H1 (cell line): ENCODE results near the gene RNASET2. TPM values are rescaled to one million over a fixed set of nuclear protein-coding genes. Genes with fewer than 3 reads are reported as not detected.
A peak's percentile ranks its signal among the peaks of the same experiment; 100 is the strongest.

Experiments
- CTCF ChIA-PET: fragments of 300-600 bp; sonication (Branson Sonifier 250); formaldehyde crosslinking; loops from one replicate; lab custom pipeline; 2021; ENCODE audit not compliant: partially characterized antibody; lab: Charles Lee
- POLR2A ChIA-PET: fragments of 300-600 bp; sonication (Branson Sonifier 250); formaldehyde crosslinking; loops from one replicate; lab custom pipeline; 2021; ENCODE audit warnings: inconsistent platforms; ENCODE audit not compliant: partially characterized antibody; lab: Charles Lee
- DNase-seq, 2 experiments: peaks; one replicate each; pipeline versions ENCODE4 v3.0.0 to v3.0.0-alpha.2; 2010 to 2022; ENCODE audit warnings: low spot score in 2 of 2, low read depth in 1 of 2, mixed read lengths in 1 of 2
- FAIRE-seq: peaks from 2 replicates; lab custom pipeline; 2011; peaks lifted over from hg19 to GRCh38; lab: Jason Lieb, UNC
- H2AFZ ChIP-seq: 2 replicates; pipeline ENCODE4 v1.8.1; 2012; ENCODE audit warnings: low read length, inconsistent platforms
- H2AK5ac ChIP-seq: 2 replicates; pipeline ENCODE4 v1.6.1; 2013; ENCODE audit warnings: low read depth, low read length
- H2BK120ac ChIP-seq: replicated peaks from 2 replicates; pipeline ENCODE3; 2013; ENCODE audit warnings: low read depth, low read length, inconsistent platforms
- H2BK12ac ChIP-seq: 2 replicates; pipeline ENCODE4 v1.6.1; 2013; ENCODE audit warnings: low read depth, low read length
- H2BK15ac ChIP-seq: 2 replicates; pipeline ENCODE4 v1.6.1; 2013; ENCODE audit warnings: low read length
- H2BK20ac ChIP-seq: 2 replicates; pipeline ENCODE4 v1.6.1; 2013; ENCODE audit warnings: low read length
- H2BK5ac ChIP-seq: 2 replicates; pipeline ENCODE4 v1.6.1; 2013; ENCODE audit warnings: low read depth, low read length
- H3K14ac ChIP-seq: 2 replicates; pipeline ENCODE4 v1.6.1; 2013; ENCODE audit warnings: inconsistent platforms; ENCODE audit not compliant: insufficient read length
- H3K18ac ChIP-seq: 2 replicates; pipeline ENCODE4 v1.6.1; 2013; ENCODE audit warnings: low read length; ENCODE audit errors: extremely low read depth
- H3K23ac ChIP-seq: 2 replicates; pipeline ENCODE4 v1.6.1; 2013; ENCODE audit warnings: inconsistent platforms; ENCODE audit not compliant: insufficient read length
- H3K23me2 ChIP-seq: 2 replicates; pipeline ENCODE4 v1.6.1; 2013; ENCODE audit warnings: low read depth, low read length
- H3K27ac ChIP-seq: 2 replicates; pipeline ENCODE4 v1.6.1; 2011; ENCODE audit warnings: low read depth, low read length, inconsistent platforms
- H3K27me3 ChIP-seq, 4 experiments: replicated peaks in 1 of 4; 1 replicate in 1 of 4; 2 replicates in 3 of 4; pipeline versions ENCODE4 v1.6.1 to v1.8.1; 2011 to 2013; ENCODE audit warnings: low read length in 3 of 4, mild to moderate bottlenecking in 3 of 4, inconsistent platforms in 2 of 4, mixed read lengths in 2 of 4, moderate library complexity in 1 of 4; ENCODE audit not compliant: control insufficient read depth in 3 of 4, insufficient read depth in 3 of 4; ENCODE audit errors: extremely low read depth in 1 of 4
- H3K36me3 ChIP-seq, 4 experiments: 2 replicates each; pipeline versions ENCODE4 v1.6.1 to v1.8.1; 2011 to 2013; ENCODE audit warnings: mild to moderate bottlenecking in 4 of 4, low read length in 3 of 4, moderate library complexity in 2 of 4, control low read depth in 1 of 4, inconsistent platforms in 1 of 4; ENCODE audit not compliant: insufficient read depth in 4 of 4, control insufficient read depth in 2 of 4
- H3K4ac ChIP-seq: replicated peaks from 2 replicates; pipeline ENCODE3; 2013; ENCODE audit warnings: low read length, low read depth, mixed read lengths, inconsistent platforms; ENCODE audit not compliant: insufficient read length
- H3K4me1 ChIP-seq, 4 experiments: replicated peaks in 1 of 4; 1 replicate in 1 of 4; 2 replicates in 3 of 4; pipeline versions ENCODE4 v1.6.1 to v1.8.1; 2011 to 2013; ENCODE audit warnings: low read length in 3 of 4, inconsistent platforms in 2 of 4, mixed read lengths in 1 of 4; ENCODE audit not compliant: insufficient read depth in 4 of 4, control insufficient read depth in 3 of 4
- H3K4me2 ChIP-seq, 2 experiments: 2 replicates each; pipeline versions ENCODE4 v1.6.1 to v1.8.1; 2011 to 2013; ENCODE audit warnings: low read depth in 2 of 2, low read length in 2 of 2, control low read depth in 1 of 2, inconsistent platforms in 1 of 2, mild to moderate bottlenecking in 1 of 2; ENCODE audit not compliant: insufficient read depth in 1 of 2
- H3K4me3 ChIP-seq, 4 experiments: fragments of 200-600, 300-600 bp in 1 of 4; sonication (generic), shearing (Covaris generic), sonication (Bioruptor Twin) in 1 of 4; 2 replicates each; pipeline versions ENCODE4 v1.5.1 to v1.8.1; 2011 to 2016; ENCODE audit warnings: low read length in 4 of 4, low read depth in 3 of 4, control low read depth in 2 of 4, inconsistent platforms in 2 of 4, mild to moderate bottlenecking in 2 of 4, mixed read lengths in 1 of 4, moderate library complexity in 1 of 4; ENCODE audit not compliant: insufficient read depth in 2 of 4; ENCODE audit errors: extremely low read depth in 1 of 4
- H3K56ac ChIP-seq: replicated peaks from 2 replicates; pipeline ENCODE3; 2013; ENCODE audit warnings: low read depth, mild to moderate bottlenecking, mixed read lengths, low read length, inconsistent platforms; ENCODE audit not compliant: insufficient read length
- H3K79me1 ChIP-seq: 2 replicates; pipeline ENCODE4 v1.6.1; 2013; ENCODE audit warnings: low read depth, low read length, control low read depth
- H3K79me2 ChIP-seq, 2 experiments: 2 replicates each; pipeline versions ENCODE4 v1.6.1 to v1.8.1; 2012 to 2013; ENCODE audit warnings: low read length in 2 of 2, mild to moderate bottlenecking in 2 of 2, inconsistent platforms in 1 of 2; ENCODE audit not compliant: insufficient read depth in 2 of 2, control insufficient read depth in 1 of 2
- H3K9ac ChIP-seq, 4 experiments: replicated peaks in 1 of 4; 1 replicate in 1 of 4; 2 replicates in 3 of 4; pipeline versions ENCODE4 v1.6.1 to v1.8.1; 2011 to 2013; ENCODE audit warnings: low read depth in 3 of 4, low read length in 3 of 4, control low read depth in 2 of 4, mild to moderate bottlenecking in 2 of 4, moderate library complexity in 2 of 4, inconsistent platforms in 1 of 4; ENCODE audit errors: extremely low read depth in 1 of 4
- H3K9me3 ChIP-seq, 2 experiments: 2 replicates each; pipeline versions ENCODE4 v1.6.1 to v1.8.1; 2012 to 2013; ENCODE audit warnings: mild to moderate bottlenecking in 2 of 2, moderate library complexity in 2 of 2, control low read depth in 1 of 2, inconsistent platforms in 1 of 2, low read depth in 1 of 2, low read length in 1 of 2, mixed read lengths in 1 of 2; ENCODE audit not compliant: insufficient read depth in 2 of 2
- H4K20me1 ChIP-seq, 2 experiments: replicated peaks in 1 of 2; 2 replicates each; pipeline versions ENCODE3 to v1.8.1; 2011 to 2013; ENCODE audit warnings: inconsistent platforms in 2 of 2, low read length in 2 of 2, mild to moderate bottlenecking in 1 of 2; ENCODE audit not compliant: insufficient read depth in 2 of 2, control insufficient read depth in 1 of 2
- H4K5ac ChIP-seq: 2 replicates; pipeline ENCODE4 v1.6.1; 2013; ENCODE audit warnings: low read length, low read depth, mixed read lengths, inconsistent platforms; ENCODE audit not compliant: insufficient read length
- H4K8ac ChIP-seq: 2 replicates; pipeline ENCODE4 v1.8.0; 2013; ENCODE audit warnings: mild to moderate bottlenecking, moderate library complexity, low read length, inconsistent platforms; ENCODE audit not compliant: insufficient read depth; ENCODE audit errors: extremely low read depth
- H4K91ac ChIP-seq: replicated peaks from 2 replicates; pipeline ENCODE3; 2013; ENCODE audit warnings: low read length, mixed read lengths, inconsistent platforms; ENCODE audit not compliant: insufficient read length
- BCL11A ChIP-seq, 2 experiments: IDR thresholded peaks; one replicate each; pipeline ENCODE4 v1.6.1; 2011; ENCODE audit warnings: low read depth in 2 of 2, low read length in 2 of 2, mild to moderate bottlenecking in 2 of 2
- E2F6 ChIP-seq: IDR thresholded peaks from 2 replicates; pipeline ENCODE4 v1.6.1; 2012; ENCODE audit warnings: inconsistent platforms
- GABPA ChIP-seq: IDR thresholded peaks from 2 replicates; pipeline ENCODE4 v1.6.1; 2011; ENCODE audit warnings: mild to moderate bottlenecking, low read length, moderate library complexity, borderline replicate concordance; ENCODE audit not compliant: insufficient read depth
- MAX ChIP-seq: IDR thresholded peaks from 2 replicates; pipeline ENCODE4 v1.6.1; 2012; ENCODE audit warnings: inconsistent platforms
- PHF8 ChIP-seq: fragments of 200-600 bp; sonication (generic); conservative IDR thresholded peaks from 2 replicates; pipeline ENCODE4 v1.7.1; 2012; ENCODE audit warnings: low read depth, mild to moderate bottlenecking, inconsistent platforms, low read length, moderate library complexity
- POLR2A ChIP-seq, 2 experiments: IDR thresholded peaks; 1 replicate in 1 of 2; 2 replicates in 1 of 2; pipeline ENCODE4 v1.6.1; 2011; ENCODE audit warnings: low read depth in 2 of 2, low read length in 2 of 2, mild to moderate bottlenecking in 2 of 2; ENCODE audit errors: control extremely low read depth in 1 of 2
- RAD21 ChIP-seq, 2 experiments: IDR thresholded peaks in 1 of 2; conservative IDR thresholded peaks in 1 of 2; 2 replicates each; pipeline ENCODE4 v1.6.1; 2011; ENCODE audit warnings: low read depth in 2 of 2, low read length in 2 of 2, improper control_type of control experiment in 1 of 2, inconsistent platforms in 1 of 2, mild to moderate bottlenecking in 1 of 2, moderate library complexity in 1 of 2
- TCF12 ChIP-seq: IDR thresholded peaks from 2 replicates; pipeline ENCODE4 v1.6.1; 2011; ENCODE audit warnings: low read depth, mild to moderate bottlenecking, low read length
- WGBS, 2 experiments: shearing (Covaris generic) in 1 of 2; methylation state at CpG; one replicate each; pipeline versions ENCODE4 v1.1.6 to v1.1.7; 2013 to 2015; ENCODE audit warnings: low lambda C conversion rate in 2 of 2, mixed read lengths in 2 of 2, inconsistent platforms in 1 of 2, low coverage in 1 of 2, missing lambda C conversion rate in 1 of 2; ENCODE audit not compliant: insufficient replicate concordance in 2 of 2, insufficient coverage in 1 of 2, insufficient read length in 1 of 2; ENCODE audit errors: extremely low coverage in 1 of 2, missing lambda C conversion rate in 1 of 2; 5-methylcytosine and 5-hydroxymethylcytosine counted together
- polyA plus RNA-seq, 7 experiments: library from polyadenylated mRNA; depleted of rRNA in 3 of 7; stranded (reverse) in 5 of 7; unstranded in 2 of 7; fragments of >200 nt in 5 of 7; fragments of 200-250 nt in 2 of 7; gene quantifications; 1 replicate in 5 of 7; 2 replicates in 1 of 7; 4 replicates in 1 of 7; pipeline versions ENCODE4 v1.2.1 to v1.2.3, GENCODE V29; 2011 to 2013; ENCODE audit warnings: missing spikeins in 2 of 7, mixed read lengths in 2 of 7
- total RNA-seq: library from RNA; stranded (reverse); fragmentation: NEBNext Ultra II Directional; extraction: Animal tissue kit (Norgen Biotek cat#: 25700); gene quantifications from 2 replicates; pipeline ENCODE4 v1.2.1, GENCODE V29; 2021

Gene RNASET2
- total and polyA plus RNA-seq, 2 of the 8 experiments (the other 6 are each of a cell fraction or from before 2014, with no cell fraction given), result 15.7 to 22.9 TPM

- Histone ChIP-seq H2BK20ac (no peak overlapping the region), H3K27ac (no peak overlapping the region), H4K5ac (no peak overlapping the region), H3K23me2 (no peaks in the 10 kb centered on the region), H2BK12ac (no peak overlapping the region), H3K79me2 (no peaks in the 10 kb centered on the region), H4K20me1 (no peaks in the 10 kb centered on the region), H2BK120ac (no peak overlapping the region), H3K36me3 (no peaks in the 10 kb centered on the region), H3K9me3 (no peaks in the 10 kb centered on the region), H2AFZ (0 out of 2 replicates have a peak overlapping the region, but pooled peaks have one; percentile 14), H3K79me1 (no peaks in the 10 kb centered on the region), H3K4me3 (no peak overlapping the region), H3K14ac (no peak overlapping the region), H3K4me2 (no peak overlapping the region), H3K27me3 (no peaks in the 10 kb centered on the region; a peak in 1 of 7 replicates), H3K4me1 (peaks cover 0 to 9% (median 6%) of the 10 kb centered on the region in 4 experiments; a peak in 6 of 7 replicates), H2BK5ac (no peak overlapping the region), H4K8ac (no peak overlapping the region), H3K56ac (no peak overlapping the region), H4K91ac (no peak overlapping the region), H3K9ac (no peak overlapping the region), H3K18ac (no peak overlapping the region), H3K23ac (no peak overlapping the region), H2BK15ac (0 out of 2 replicates have a peak overlapping the region, but pooled peaks have one; percentile 46), H2AK5ac (no peak overlapping the region), H3K4ac (no peak overlapping the region)
- ChIA-PET POLR2A (interaction anchor here (0.6 kb wide), 1 partner anchor 19 kb away, joined by 3 read pairs; no protein-coding TSS in a partner anchor), CTCF (interaction anchor here (1.4 to 3.2 kb wide), 4 partner anchors 47 to 129 kb away, joined by 3 to 17 read pairs (median 12); no protein-coding TSS in a partner anchor)
- 73% methylated on average over 21 of the region's 23 CpGs; no CpG with 5 or more reads in 1 of the 2 experiments for WGBS, 2 experiments
- DNase-seq, result peak in 1 of 2 experiments; percentile 47
- TF ChIP-seq PHF8, result no peak
- peak; percentile 89 for TF ChIP-seq E2F6
- TF ChIP-seq MAX, result peak; percentile 72
- peak; percentile 6 to 23; a peak in 1 of 4 replicates for TF ChIP-seq RAD21 (IDR thresholded peaks at IDR 0.05 in 1 of 2, conservative IDR thresholded peaks at IDR 0.05 in 1 of 2; ENCODE audit: low read depth in 2 of 2, low read length in 2 of 2)
- no peak for TF ChIP-seq TCF12
- no peak for TF ChIP-seq GABPA
- TF ChIP-seq POLR2A (IDR thresholded peaks at IDR 0.05; ENCODE audit: control extremely low read depth in 1 of 2, low read depth in 2 of 2, low read length in 2 of 2), result no peak
- no peak for TF ChIP-seq BCL11A (IDR thresholded peaks at IDR 0.05; ENCODE audit: low read depth in 2 of 2, low read length in 2 of 2)
- peak; percentile 36 for FAIRE-seq
Observed at GRCh38 chr6:166904101-166904746, 52.1 kb downstream of the RNASET2 start.
